CD4-positive, alpha-beta memory T cell (primary cell): Measurements from ENCODE around the gene PHPT1. TPM values are rescaled to one million over a fixed set of nuclear protein-coding genes. Genes with fewer than 3 reads are reported as not detected.

Source experiments
- CTCF ChIA-PET: fragments of 350-600 bp; sonication (Branson Sonifier 250); formaldehyde crosslinking; loops from one replicate; lab custom pipeline; 2021; ENCODE audit warnings: inconsistent platforms; ENCODE audit not compliant: partially characterized antibody; lab: Charles Lee
- POLR2A ChIA-PET: fragments of 350-600 bp; sonication (Branson Sonifier 250); formaldehyde crosslinking; loops from one replicate; lab custom pipeline; 2021; ENCODE audit not compliant: partially characterized antibody; lab: Charles Lee
- DNase-seq, 5 donors: peaks; one replicate each; pipeline versions ENCODE4 v3.0.0 to v3.0.0-alpha.2; 2020 to 2022; ENCODE audit warnings: mixed read lengths in 1 of 5
- H3K27ac ChIP-seq: one replicate; pipeline ENCODE4 v1.7.0; 2013; ENCODE audit warnings: low read depth, low read length
- H3K27me3 ChIP-seq: 2 replicates; pipeline ENCODE4 v1.7.0; 2013; ENCODE audit warnings: mild to moderate bottlenecking, low read length, moderate library complexity; ENCODE audit not compliant: insufficient read depth
- H3K36me3 ChIP-seq: 2 replicates; pipeline ENCODE4 v1.7.0; 2013; ENCODE audit warnings: mild to moderate bottlenecking, low read length, moderate library complexity; ENCODE audit not compliant: insufficient read depth
- H3K4me1 ChIP-seq: 2 replicates; pipeline ENCODE4 v1.7.0; 2013; ENCODE audit warnings: mild to moderate bottlenecking, low read length, moderate library complexity; ENCODE audit not compliant: insufficient read depth
- H3K4me3 ChIP-seq, 2 donors: one replicate each; pipeline ENCODE4 v1.7.0; 2013; ENCODE audit warnings: low read length in 2 of 2, mild to moderate bottlenecking in 1 of 2
- H3K9me3 ChIP-seq, 2 donors: one replicate each; pipeline ENCODE4 v1.7.0; 2013; ENCODE audit warnings: low read length in 2 of 2, control low read depth in 1 of 2; ENCODE audit not compliant: control insufficient read depth in 1 of 2
- H3K27ac Mint-ChIP-seq, 7 donors: one replicate each; pipeline ENCODE4 v1.8.0; 2020 to 2021; ENCODE audit warnings: mixed read lengths in 7 of 7, mild to moderate bottlenecking in 6 of 7, inconsistent platforms in 3 of 7, moderate library complexity in 3 of 7
- H3K27me3 Mint-ChIP-seq, 2 donors: one replicate each; pipeline ENCODE4 v1.8.0; 2020 to 2021; ENCODE audit warnings: mixed read lengths in 2 of 2
- H3K36me3 Mint-ChIP-seq, 2 donors: one replicate each; pipeline ENCODE4 v1.8.0; 2020 to 2021; ENCODE audit warnings: mixed read lengths in 2 of 2, inconsistent platforms in 1 of 2, mild to moderate bottlenecking in 1 of 2
- H3K4me1 Mint-ChIP-seq, 4 donors: one replicate each; pipeline ENCODE4 v1.8.0; 2020 to 2021; ENCODE audit warnings: mixed read lengths in 4 of 4, mild to moderate bottlenecking in 1 of 4
- H3K4me3 Mint-ChIP-seq, 8 donors: one replicate each; pipeline ENCODE4 v1.8.0; 2020 to 2021; ENCODE audit warnings: mixed read lengths in 8 of 8, mild to moderate bottlenecking in 7 of 8, moderate library complexity in 6 of 8, inconsistent platforms in 3 of 8
- H3K9me3 Mint-ChIP-seq, 8 donors: one replicate each; pipeline ENCODE4 v1.8.0; 2020 to 2021; ENCODE audit warnings: mixed read lengths in 8 of 8, mild to moderate bottlenecking in 5 of 8, inconsistent platforms in 3 of 8, moderate library complexity in 1 of 8
- intact Hi-C: fragments of 100-400 bp; cut with micrococcal nuclease; formaldehyde crosslinking; loops from one replicate; pipeline ENCODE4 v1.15.1; 2023
- polyA plus RNA-seq, 2 donors: library from polyadenylated mRNA; unstranded; fragments of 300-500 nt; fragmentation: Illumina TruSeq; gene quantifications; one replicate each; pipeline ENCODE4 v1.2.3, GENCODE V29; 2021
- total RNA-seq, 2 experiments: library from RNA; stranded (reverse); gene quantifications; one replicate each; pipeline ENCODE4 v1.2.3, GENCODE V29; 2021

PHPT1 gene
- total and polyA plus RNA-seq, 4 experiments from 2014 or later: 41.3 to 94.0 (median 65.5) TPM

DNA sequence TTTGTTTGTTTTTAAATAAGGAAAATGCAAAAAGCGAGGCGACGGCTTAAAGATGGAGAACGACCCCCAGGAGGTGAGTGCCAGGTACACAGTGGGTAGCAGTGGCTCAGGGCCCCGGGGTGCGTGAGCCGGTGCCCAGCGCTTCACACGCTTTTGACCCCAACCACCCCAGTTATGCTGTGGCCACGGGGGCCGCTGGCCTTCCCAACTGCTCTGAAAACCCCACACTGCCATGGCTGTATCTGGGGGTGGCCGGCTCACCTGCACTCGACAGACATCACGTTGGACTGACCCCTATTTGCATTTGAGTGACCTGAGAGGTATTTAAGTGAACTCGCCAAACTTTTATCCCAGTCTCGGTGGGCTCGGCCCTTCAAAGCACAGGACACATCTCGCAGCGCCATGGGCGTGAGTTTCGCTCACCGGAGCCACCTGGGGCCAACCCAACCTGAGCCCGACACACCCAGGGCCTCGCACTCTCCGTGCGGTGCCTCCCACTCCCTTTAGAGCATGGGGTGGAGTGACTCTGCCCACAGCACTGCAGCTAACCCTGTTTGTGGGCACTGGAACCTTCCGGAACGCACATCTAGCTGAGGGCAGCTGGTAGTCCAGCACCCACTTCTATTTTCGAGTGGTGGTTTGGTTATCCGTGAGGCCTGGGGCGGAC is 20.6 kb upstream of the PHPT1 start:
- CTCF ChIA-PET: interaction anchor here (2.0 kb wide), 1 partner anchor 14 kb away, joined by 6 read pairs; the partner anchor contains the start of gene AJM1

DNA sequence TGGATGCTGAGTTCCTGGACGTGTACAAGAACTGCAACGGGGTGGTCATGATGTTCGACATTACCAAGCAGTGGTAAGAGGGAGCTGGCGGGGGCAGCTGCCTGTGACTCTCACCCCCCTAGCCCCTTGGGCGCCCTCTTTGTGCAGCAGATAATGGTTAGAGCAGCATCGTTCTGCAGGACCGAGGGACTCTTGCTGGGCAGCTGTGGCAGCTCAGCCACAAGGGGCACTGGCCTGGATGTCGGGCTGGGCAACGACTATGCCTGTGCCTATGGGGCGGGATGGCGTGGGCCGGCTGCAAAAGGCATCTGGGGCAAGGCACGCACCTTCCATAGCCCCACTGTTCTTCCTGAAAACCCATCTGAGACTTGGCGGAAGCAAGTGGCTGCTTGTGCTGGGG is 19.8 kb upstream of the PHPT1 start:
- Histone ChIP-seq H3K27ac (no peak overlapping the region), H3K36me3 (peaks cover 18% of the 10 kb centered on the region), H3K27me3 (no peaks in the 10 kb centered on the region), H3K4me3 (no peak overlapping the region), H3K9me3 (no peaks in the 10 kb centered on the region), H3K4me1 (no peaks in the 10 kb centered on the region)
- CTCF ChIA-PET: interaction anchor here (2.0 kb wide), 1 partner anchor 13 kb away, joined by 6 read pairs; the partner anchor contains the start of gene AJM1
- Mint-ChIP-seq H3K36me3 (peaks cover 5 to 29% of the 10 kb centered on the region in 2 donors), H3K9me3 (no peaks in the 10 kb centered on the region), H3K27me3 (no peaks in the 10 kb centered on the region), H3K4me1 (no peaks in the 10 kb centered on the region), H3K27ac (no peak overlapping the region), H3K4me3 (no peak overlapping the region)
- intact Hi-C loops: no loop called here
- DNase-seq: peak in 1 of 5 donors; percentile 15
- POLR2A ChIA-PET: no interaction called here

More for the DNA sequence above, 20.6 kb upstream of the PHPT1 start:
- intact Hi-C loops: no loop called here
- H3K27ac Mint-ChIP-seq: no peak overlapping the region
- H3K4me1 Mint-ChIP-seq: no peaks in the 10 kb centered on the region
- peak in 1 of 5 donors; percentile 9 for DNase-seq
- H3K36me3 Mint-ChIP-seq: peaks cover 5 to 25% of the 10 kb centered on the region in 2 donors
- POLR2A ChIA-PET: no interaction called here
- no peaks in the 10 kb centered on the region for H3K4me1 ChIP-seq
- no peak overlapping the region for H3K27ac ChIP-seq
- H3K9me3 ChIP-seq: no peaks in the 10 kb centered on the region
- no peaks in the 10 kb centered on the region for H3K9me3 Mint-ChIP-seq
- peaks cover 18% of the 10 kb centered on the region for H3K36me3 ChIP-seq
- no peak overlapping the region for H3K4me3 Mint-ChIP-seq
- H3K27me3 Mint-ChIP-seq: no peaks in the 10 kb centered on the region
- no peak overlapping the region for H3K4me3 ChIP-seq
- no peaks in the 10 kb centered on the region for H3K27me3 ChIP-seq

DNA sequence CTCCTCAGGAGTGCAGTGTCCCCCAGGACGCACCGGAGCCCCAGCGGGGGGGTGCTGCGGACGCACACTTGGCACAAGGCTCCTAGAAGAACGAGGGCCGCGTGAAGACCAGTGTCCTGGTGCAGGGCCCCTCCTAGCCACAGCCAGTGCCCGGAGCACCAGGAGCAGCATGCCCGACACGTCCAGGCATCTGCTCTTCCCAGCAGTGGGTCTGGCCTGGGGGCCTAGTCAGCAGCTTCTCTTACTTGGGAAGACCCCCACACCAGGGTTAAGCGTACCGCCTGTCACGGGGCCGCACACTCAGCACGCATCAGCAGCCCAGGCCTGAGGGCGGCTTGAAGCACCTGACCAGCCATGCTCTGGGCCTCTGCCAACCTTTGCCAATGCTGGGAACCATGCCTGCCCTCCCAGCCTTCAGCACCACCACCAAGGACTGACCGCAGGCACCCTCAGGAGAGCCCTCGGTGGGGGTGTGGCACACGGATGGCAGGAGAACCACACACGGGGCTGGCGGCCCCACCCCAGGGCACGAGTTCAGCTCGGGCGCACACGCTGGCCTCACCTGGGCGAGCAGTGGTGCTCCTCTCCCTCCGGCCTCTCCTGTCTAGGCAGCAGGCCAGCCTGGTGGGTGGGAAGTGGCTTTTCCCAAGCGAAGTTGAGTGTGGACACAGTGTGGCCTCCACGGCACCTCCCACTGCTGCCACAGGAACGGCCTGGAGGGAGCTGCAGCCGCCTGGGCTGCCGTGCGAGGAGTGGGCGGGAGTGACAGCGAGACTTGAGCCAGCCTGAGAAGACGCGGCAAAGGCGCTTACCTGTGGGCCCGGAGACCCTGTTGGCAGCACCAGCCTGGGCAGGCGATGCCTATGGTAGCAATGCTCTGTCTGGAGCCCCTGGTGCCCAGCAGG is 19.0 kb upstream of the PHPT1 start:
- Histone ChIP-seq H3K4me3 (no peak overlapping the region), H3K36me3 (peaks cover 18% of the 10 kb centered on the region), H3K27ac (no peak overlapping the region), H3K9me3 (no peaks in the 10 kb centered on the region), H3K4me1 (no peaks in the 10 kb centered on the region), H3K27me3 (no peaks in the 10 kb centered on the region)
- peaks cover 5 to 27% of the 10 kb centered on the region in 2 donors for H3K36me3 Mint-ChIP-seq
- no peaks in the 10 kb centered on the region for H3K27me3 Mint-ChIP-seq
- CTCF ChIA-PET: interaction anchor here (2.0 kb wide), 1 partner anchor 12 kb away, joined by 6 read pairs; the partner anchor contains the start of gene AJM1
- no peaks in the 10 kb centered on the region for H3K9me3 Mint-ChIP-seq
- POLR2A ChIA-PET: no interaction called here
- intact Hi-C loops: no loop called here
- no peak overlapping the region for H3K27ac Mint-ChIP-seq
- DNase-seq: peak in 1 of 5 donors; percentile 21
- no peak overlapping the region for H3K4me3 Mint-ChIP-seq
- H3K4me1 Mint-ChIP-seq: no peaks in the 10 kb centered on the region

DNA sequence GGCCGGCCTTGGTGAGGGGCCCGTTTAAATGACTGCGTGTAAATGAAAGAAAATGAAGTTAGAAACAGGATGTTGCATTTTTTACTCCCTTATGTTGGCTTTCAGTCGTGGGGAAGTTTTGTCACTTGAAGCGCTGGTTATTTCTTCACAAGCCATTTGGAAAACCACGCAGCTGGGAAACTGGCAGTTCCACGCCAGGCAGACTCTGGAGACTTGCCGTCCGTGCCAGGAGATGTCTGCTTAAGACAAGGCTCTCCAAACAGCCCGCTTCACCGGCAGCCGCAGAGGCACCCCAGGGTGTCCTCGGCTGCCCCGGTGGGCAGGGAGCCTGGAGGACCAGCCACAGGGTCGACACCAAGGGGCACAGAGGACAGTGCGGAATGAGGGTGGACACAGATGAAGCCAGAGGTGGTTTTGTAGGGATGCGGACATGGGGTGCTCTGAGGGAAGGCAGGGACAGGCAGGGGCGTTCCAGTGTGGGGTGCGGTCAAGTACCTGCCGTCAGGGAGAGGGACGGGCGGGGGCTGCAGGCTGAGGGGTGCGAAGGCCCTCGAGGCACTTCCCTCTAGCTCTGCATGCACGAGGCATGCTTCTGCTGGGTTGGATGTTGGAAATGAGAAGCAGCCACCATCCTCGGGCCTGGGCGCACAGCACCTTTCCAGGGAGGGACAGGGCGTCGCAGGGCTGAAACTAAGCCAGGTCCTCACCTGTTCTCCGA is 18.0 kb upstream of the PHPT1 start:
- CTCF ChIA-PET: no interaction called here
- no peaks in the 10 kb centered on the region for H3K4me1 ChIP-seq
- peaks cover 18% of the 10 kb centered on the region for H3K36me3 ChIP-seq
- no peaks in the 10 kb centered on the region for H3K9me3 ChIP-seq
- H3K4me3 ChIP-seq: no peak overlapping the region
- H3K27me3 ChIP-seq: no peaks in the 10 kb centered on the region
- Mint-ChIP-seq H3K4me1 (no peaks in the 10 kb centered on the region), H3K4me3 (no peak overlapping the region), H3K36me3 (peaks cover 5 to 25% of the 10 kb centered on the region in 2 donors), H3K27me3 (no peaks in the 10 kb centered on the region), H3K9me3 (no peaks in the 10 kb centered on the region), H3K27ac (no peak overlapping the region)
- POLR2A ChIA-PET: no interaction called here
- no peak overlapping the region for H3K27ac ChIP-seq
- intact Hi-C loops: no loop called here
- DNase-seq: peak in 1 of 5 donors; percentile 12

DNA sequence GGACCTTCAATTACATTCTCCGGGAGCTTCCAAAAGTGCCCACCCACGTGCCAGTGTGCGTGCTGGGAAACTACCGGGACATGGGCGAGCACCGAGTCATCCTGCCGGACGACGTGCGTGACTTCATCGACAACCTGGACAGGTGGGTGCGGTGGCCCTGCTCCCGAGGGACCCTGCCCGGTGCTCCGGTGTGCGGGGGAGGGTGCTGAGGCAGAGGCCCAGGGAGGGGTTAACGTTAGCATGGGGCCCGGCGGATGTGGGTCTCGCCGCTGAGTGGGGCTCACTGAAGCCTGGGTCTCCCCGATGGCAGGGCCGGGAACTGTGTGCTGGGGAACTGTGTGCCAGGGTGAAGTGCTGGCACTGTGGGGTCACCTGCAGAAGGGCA is 17.5 kb upstream of the PHPT1 start:
- intact Hi-C loops: no loop called here
- DNase-seq: peak in 1 of 5 donors; percentile 27
- Histone ChIP-seq H3K9me3 (no peaks in the 10 kb centered on the region), H3K4me1 (no peaks in the 10 kb centered on the region), H3K36me3 (peaks cover 18% of the 10 kb centered on the region), H3K4me3 (no peak overlapping the region), H3K27ac (no peak overlapping the region), H3K27me3 (no peaks in the 10 kb centered on the region)
- Mint-ChIP-seq H3K9me3 (no peaks in the 10 kb centered on the region), H3K27me3 (no peaks in the 10 kb centered on the region), H3K4me1 (no peaks in the 10 kb centered on the region), H3K27ac (no peak overlapping the region), H3K36me3 (peaks cover 5 to 25% of the 10 kb centered on the region in 2 donors), H3K4me3 (no peak overlapping the region)
- ChIA-PET POLR2A (no interaction called here), CTCF (no interaction called here)

DNA sequence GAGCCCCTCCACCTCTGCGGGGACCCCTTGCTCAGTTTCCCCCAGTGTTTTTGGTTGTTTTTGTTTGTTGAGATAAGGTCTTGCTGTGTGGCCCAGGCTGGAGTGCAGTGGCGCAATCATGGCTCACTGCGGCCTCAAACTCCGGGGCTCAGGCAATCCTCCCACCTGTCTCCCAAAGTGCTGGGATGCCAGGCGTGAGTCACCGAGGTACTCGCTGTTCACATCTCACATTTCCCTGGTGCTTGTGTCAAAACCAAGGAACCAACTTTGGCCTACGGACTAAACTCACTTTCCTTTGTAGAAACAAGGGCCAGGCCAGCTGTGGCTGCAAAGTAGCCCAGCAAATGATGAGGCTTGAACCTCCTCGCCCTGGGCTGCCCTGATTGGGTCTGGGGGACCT is 16.6 kb upstream of the PHPT1 start:
- H3K4me3 Mint-ChIP-seq: no peak overlapping the region
- no peak overlapping the region for H3K27ac Mint-ChIP-seq
- Histone ChIP-seq H3K4me3 (no peak overlapping the region), H3K4me1 (no peaks in the 10 kb centered on the region), H3K27me3 (no peaks in the 10 kb centered on the region), H3K36me3 (peaks cover 18% of the 10 kb centered on the region), H3K27ac (no peak overlapping the region), H3K9me3 (no peaks in the 10 kb centered on the region)
- no peaks in the 10 kb centered on the region for H3K9me3 Mint-ChIP-seq
- no peaks in the 10 kb centered on the region for H3K4me1 Mint-ChIP-seq
- ChIA-PET POLR2A (no interaction called here), CTCF (interaction anchor here (0.7 kb wide), 1 partner anchor 618 kb away, joined by 3 read pairs; no protein-coding TSS in a partner anchor)
- peaks cover 5 to 25% of the 10 kb centered on the region in 2 donors for H3K36me3 Mint-ChIP-seq
- no peaks in the 10 kb centered on the region for H3K27me3 Mint-ChIP-seq
- intact Hi-C loops: no loop called here
- DNase-seq: peak in 1 of 5 donors; percentile 11
